DOHH2 (cell line): Measurements from ENCODE around the gene THBD.

Experiments used
- H3F3A ChIP-seq: fragments of 200-600 bp; sonication (generic), shearing (Covaris generic); 2 replicates; pipeline ENCODE4 v1.6.0; 2016; ENCODE audit warnings: antibody characterized with exemption, mild to moderate bottlenecking; ENCODE audit not compliant: control insufficient read depth, insufficient read depth
- H3K27ac ChIP-seq: fragments of 200-600 bp; sonication (generic); 2 replicates; pipeline ENCODE4 v1.5.1; 2014; ENCODE audit warnings: low read depth, mild to moderate bottlenecking, low read length, moderate library complexity
- H3K27me3 ChIP-seq: fragments of 200-600 bp; sonication (generic); 2 replicates; pipeline ENCODE4 v1.6.1; 2014; ENCODE audit warnings: mild to moderate bottlenecking, low read length, mixed read lengths; ENCODE audit not compliant: control insufficient read depth
- H3K36me3 ChIP-seq: fragments of 200-600 bp; sonication (generic); 2 replicates; pipeline ENCODE4 v1.6.1; 2014; ENCODE audit warnings: mild to moderate bottlenecking, low read length, moderate library complexity, mixed read lengths; ENCODE audit not compliant: control insufficient read depth
- H3K4me1 ChIP-seq: fragments of 200-600 bp; sonication (generic); 2 replicates; pipeline ENCODE4 v1.6.1; 2014; ENCODE audit warnings: mild to moderate bottlenecking, low read length, mixed read lengths; ENCODE audit not compliant: control insufficient read depth
- H3K4me2 ChIP-seq: fragments of 200-600 bp; sonication (generic); 2 replicates; pipeline ENCODE4 v1.6.0; 2014; ENCODE audit warnings: mild to moderate bottlenecking, low read length, moderate library complexity
- H3K4me3 ChIP-seq: fragments of 200-600 bp; sonication (generic); 2 replicates; pipeline ENCODE4 v1.5.1; 2014; ENCODE audit warnings: mild to moderate bottlenecking, low read length, mixed read lengths
- H3K79me2 ChIP-seq: fragments of 200-600 bp; sonication (generic); 2 replicates; pipeline ENCODE4 v1.6.1; 2014; ENCODE audit warnings: mild to moderate bottlenecking, low read length, mixed read lengths; ENCODE audit not compliant: control insufficient read depth
- H3K9me2 ChIP-seq: fragments of 200-600 bp; sonication (generic); replicated peaks from 2 replicates; pipeline ENCODE4 v1.6.1; 2014; ENCODE audit warnings: mild to moderate bottlenecking, low read length, mixed read lengths; ENCODE audit not compliant: control insufficient read depth
- H3K9me3 ChIP-seq: fragments of 200-600 bp; sonication (generic); 2 replicates; pipeline ENCODE4 v1.6.1; 2014; ENCODE audit warnings: antibody characterized with exemption, low read length, mixed read lengths; ENCODE audit not compliant: control insufficient read depth, insufficient read depth
- H4K20me1 ChIP-seq: fragments of 200-600 bp; sonication (generic); 2 replicates; pipeline ENCODE4 v1.6.0; 2014; ENCODE audit warnings: low read depth, mild to moderate bottlenecking, antibody characterized with exemption, low read length, moderate library complexity; ENCODE audit not compliant: control insufficient read depth, insufficient read depth
- EZH2phosphoT487 ChIP-seq: fragments of 200-600 bp; sonication (generic); IDR thresholded peaks from 2 replicates; pipeline ENCODE4 v1.6.1; 2017; ENCODE audit warnings: borderline replicate concordance, mild to moderate bottlenecking, antibody characterized with exemption, low read length, moderate library complexity, mixed read lengths
- TF ChIP-seq, protein P1 (sequence below): fragments of 200-600 bp; sonication (generic); IDR thresholded peaks from one replicate; pipeline ENCODE4 v1.5.1; 2014; ENCODE audit warnings: antibody characterized with exemption, mild to moderate bottlenecking, low read depth, low read length; ENCODE audit not compliant: poor library complexity, severe bottlenecking

The THBD gene

DNA sequence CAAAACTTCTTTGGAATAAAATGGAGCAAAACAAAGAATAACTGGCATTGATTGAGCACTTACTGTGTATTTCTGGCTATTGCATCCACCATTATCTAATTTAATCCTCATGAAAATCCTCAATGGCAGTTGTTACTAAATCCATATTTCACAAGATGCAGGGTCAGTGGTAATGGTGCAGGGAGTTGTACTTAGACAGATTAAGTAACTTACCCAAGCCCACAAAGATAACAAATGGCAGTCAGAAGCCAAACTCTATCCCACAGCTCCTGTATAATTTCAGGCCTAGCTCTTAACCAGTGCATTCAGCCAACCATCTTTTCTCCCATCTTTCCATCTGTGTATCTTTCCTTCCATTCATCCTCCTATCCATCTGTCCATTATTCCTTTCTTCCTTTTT lies 43.7 kb downstream of the THBD start:
- Histone ChIP-seq H4K20me1 (no peaks in the 10 kb centered on the region), H3K4me3 (no peak overlapping the region), H3K27me3 (no peaks in the 10 kb centered on the region), H3K9me2 (no peaks in the 10 kb centered on the region), H3K36me3 (no peaks in the 10 kb centered on the region), H3K4me2 (no peak overlapping the region), H3K9me3 (no peaks in the 10 kb centered on the region), H3F3A (no peaks in the 10 kb centered on the region), H3K79me2 (no peaks in the 10 kb centered on the region), H3K27ac (no peak overlapping the region), H3K4me1 (no peaks in the 10 kb centered on the region)
- TF ChIP-seq, protein P1, sequence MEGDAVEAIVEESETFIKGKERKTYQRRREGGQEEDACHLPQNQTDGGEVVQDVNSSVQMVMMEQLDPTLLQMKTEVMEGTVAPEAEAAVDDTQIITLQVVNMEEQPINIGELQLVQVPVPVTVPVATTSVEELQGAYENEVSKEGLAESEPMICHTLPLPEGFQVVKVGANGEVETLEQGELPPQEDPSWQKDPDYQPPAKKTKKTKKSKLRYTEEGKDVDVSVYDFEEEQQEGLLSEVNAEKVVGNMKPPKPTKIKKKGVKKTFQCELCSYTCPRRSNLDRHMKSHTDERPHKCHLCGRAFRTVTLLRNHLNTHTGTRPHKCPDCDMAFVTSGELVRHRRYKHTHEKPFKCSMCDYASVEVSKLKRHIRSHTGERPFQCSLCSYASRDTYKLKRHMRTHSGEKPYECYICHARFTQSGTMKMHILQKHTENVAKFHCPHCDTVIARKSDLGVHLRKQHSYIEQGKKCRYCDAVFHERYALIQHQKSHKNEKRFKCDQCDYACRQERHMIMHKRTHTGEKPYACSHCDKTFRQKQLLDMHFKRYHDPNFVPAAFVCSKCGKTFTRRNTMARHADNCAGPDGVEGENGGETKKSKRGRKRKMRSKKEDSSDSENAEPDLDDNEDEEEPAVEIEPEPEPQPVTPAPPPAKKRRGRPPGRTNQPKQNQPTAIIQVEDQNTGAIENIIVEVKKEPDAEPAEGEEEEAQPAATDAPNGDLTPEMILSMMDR, result no peak
- TF ChIP-seq EZH2phosphoT487, result no peak

DNA sequence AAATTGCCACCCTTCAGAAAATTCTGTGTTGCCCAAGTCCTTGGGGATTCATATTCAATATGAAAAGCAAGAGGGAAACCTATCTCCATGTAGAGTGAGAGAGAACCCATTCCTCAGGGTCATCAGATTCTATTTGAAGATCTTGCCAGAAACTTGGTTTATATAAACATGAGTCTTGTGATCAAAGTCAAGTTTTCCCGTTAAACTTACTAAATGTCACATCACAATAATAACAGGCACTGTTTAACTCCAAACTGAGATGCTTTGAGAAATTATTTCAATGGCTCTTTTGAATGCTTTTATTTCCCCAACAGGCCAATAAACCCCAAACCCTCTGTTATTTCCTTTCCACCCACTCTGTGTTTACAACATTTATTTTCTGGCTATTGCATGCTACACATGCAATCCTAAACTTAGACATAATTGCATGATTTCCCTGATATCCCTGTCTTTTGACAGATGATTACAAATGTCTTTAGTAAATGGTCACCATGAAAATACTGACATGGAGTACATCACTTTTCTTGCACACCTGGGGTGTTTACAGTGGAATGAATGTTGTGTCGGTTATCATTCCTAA lies 45.5 kb downstream of the THBD start:
- Histone ChIP-seq H3K4me3 (no peak overlapping the region), H3F3A (no peaks in the 10 kb centered on the region), H3K79me2 (no peaks in the 10 kb centered on the region), H3K9me3 (no peaks in the 10 kb centered on the region), H3K27me3 (no peaks in the 10 kb centered on the region), H3K27ac (no peak overlapping the region), H3K36me3 (no peaks in the 10 kb centered on the region), H3K4me1 (no peaks in the 10 kb centered on the region), H4K20me1 (no peaks in the 10 kb centered on the region), H3K4me2 (no peak overlapping the region), H3K9me2 (no peaks in the 10 kb centered on the region)
- no peak for TF ChIP-seq EZH2phosphoT487
- TF ChIP-seq, protein P1, result no peak

DNA sequence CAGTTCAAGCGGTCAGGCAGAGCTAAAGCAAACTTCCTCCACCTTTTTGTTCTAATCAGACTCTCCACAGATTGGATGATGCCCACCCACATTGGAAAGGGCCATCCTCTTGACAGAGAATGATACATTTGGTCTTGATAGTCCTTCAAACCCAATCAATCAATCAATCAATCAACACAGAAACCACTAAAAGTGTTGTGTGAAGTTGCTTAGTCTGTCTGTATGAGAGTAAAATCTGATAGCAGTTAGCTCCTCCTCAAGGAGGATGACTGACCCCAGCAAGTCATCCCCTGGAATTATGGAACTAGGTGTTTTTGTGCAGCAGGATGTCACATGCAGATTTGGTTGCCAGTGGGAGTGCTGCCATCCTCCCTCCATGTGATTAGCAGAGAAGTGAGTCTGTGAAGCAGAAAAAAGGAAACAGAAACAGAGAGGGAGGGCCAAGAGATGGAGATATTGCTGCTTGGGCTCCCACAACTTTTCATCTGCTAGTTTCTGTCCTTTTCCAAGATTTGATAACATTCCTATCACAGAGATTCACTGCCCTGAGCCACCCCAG lies 46.3 kb downstream of the THBD start:
- Histone ChIP-seq H3F3A (no peaks in the 10 kb centered on the region), H3K4me1 (no peaks in the 10 kb centered on the region), H3K9me2 (no peaks in the 10 kb centered on the region), H3K36me3 (no peaks in the 10 kb centered on the region), H4K20me1 (no peaks in the 10 kb centered on the region), H3K4me2 (no peak overlapping the region), H3K27me3 (no peaks in the 10 kb centered on the region), H3K79me2 (no peaks in the 10 kb centered on the region), H3K4me3 (no peak overlapping the region), H3K9me3 (no peaks in the 10 kb centered on the region), H3K27ac (no peak overlapping the region)
- TF ChIP-seq EZH2phosphoT487, result no peak
- TF ChIP-seq, protein P1, result no peak
